NB4 (cell line): ENCODE measurements around the gene P4HTM.

ENCODE experiments used
- TF ChIP-seq, protein P1 (sequence below): IDR thresholded peaks from 2 replicates; pipeline ENCODE4 v1.6.1; 2011; ENCODE audit warnings: low read depth, low read length
- TF ChIP-seq, protein P2 (sequence below): IDR thresholded peaks from one replicate; pipeline ENCODE4 v1.5.1; 2012; ENCODE audit warnings: low read depth, low read length

DNA sequence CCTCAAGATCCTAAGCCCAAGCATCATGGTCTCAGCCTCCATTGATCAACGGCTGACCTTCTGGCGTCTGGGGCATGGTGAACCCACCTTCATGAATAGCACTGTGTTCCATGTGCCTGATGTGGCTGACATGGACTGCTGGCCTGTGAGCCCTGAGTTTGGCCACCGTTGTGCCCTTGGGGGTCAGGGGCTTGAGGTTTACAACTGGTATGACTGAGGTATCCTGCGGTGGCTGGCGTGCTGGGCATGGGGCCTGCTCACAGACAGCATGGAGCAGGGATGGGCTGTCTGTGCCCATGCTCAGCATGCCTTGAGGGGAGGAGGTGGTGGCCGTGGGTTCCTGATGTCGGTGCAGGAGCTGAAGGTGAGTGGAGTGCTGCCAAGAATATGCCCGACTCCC is 25.0 kb downstream of the P4HTM start:
- TF ChIP-seq, protein P1, sequence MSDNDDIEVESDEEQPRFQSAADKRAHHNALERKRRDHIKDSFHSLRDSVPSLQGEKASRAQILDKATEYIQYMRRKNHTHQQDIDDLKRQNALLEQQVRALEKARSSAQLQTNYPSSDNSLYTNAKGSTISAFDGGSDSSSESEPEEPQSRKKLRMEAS: no peak
- TF ChIP-seq, protein P2, sequence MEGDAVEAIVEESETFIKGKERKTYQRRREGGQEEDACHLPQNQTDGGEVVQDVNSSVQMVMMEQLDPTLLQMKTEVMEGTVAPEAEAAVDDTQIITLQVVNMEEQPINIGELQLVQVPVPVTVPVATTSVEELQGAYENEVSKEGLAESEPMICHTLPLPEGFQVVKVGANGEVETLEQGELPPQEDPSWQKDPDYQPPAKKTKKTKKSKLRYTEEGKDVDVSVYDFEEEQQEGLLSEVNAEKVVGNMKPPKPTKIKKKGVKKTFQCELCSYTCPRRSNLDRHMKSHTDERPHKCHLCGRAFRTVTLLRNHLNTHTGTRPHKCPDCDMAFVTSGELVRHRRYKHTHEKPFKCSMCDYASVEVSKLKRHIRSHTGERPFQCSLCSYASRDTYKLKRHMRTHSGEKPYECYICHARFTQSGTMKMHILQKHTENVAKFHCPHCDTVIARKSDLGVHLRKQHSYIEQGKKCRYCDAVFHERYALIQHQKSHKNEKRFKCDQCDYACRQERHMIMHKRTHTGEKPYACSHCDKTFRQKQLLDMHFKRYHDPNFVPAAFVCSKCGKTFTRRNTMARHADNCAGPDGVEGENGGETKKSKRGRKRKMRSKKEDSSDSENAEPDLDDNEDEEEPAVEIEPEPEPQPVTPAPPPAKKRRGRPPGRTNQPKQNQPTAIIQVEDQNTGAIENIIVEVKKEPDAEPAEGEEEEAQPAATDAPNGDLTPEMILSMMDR: no peak
